Measurements from ENCODE around the gene ATF6B. TPM values are rescaled to one million over a fixed set of nuclear protein-coding genes. Genes with fewer than 3 reads are reported as not detected.
A peak's percentile ranks its signal among the peaks of the same experiment; 100 is the strongest.
"Not testable (repeated sequence)": the region's sequence is repeated elsewhere in the genome, so short reads cannot be mapped to it uniquely, and the experiment has no call there.

ATF6B gene
- total and polyA plus RNA-seq, 9 donors: 11.7 to 53.3 (median 46.5) TPM

GRCh38 chr6:32108094-32108627 is 19.9 kb downstream of the ATF6B start:
- H3K4me3 ChIP-seq (ENCODE audit: low read length): peak overlapping the region; percentile 71
- peaks cover 7% of the 10 kb centered on the region for H3K36me3 ChIP-seq (ENCODE audit: control insufficient read depth, insufficient read depth, low read length)
- H3K27ac ChIP-seq (ENCODE audit: low read length): peak overlapping the region; percentile 98
- WGBS (ENCODE audit: insufficient coverage): 0% methylated on average over 5 of the region's 15 CpGs
- no peaks in the 10 kb centered on the region for H3K9me3 ChIP-seq (replicated peaks; ENCODE audit: control insufficient read depth, low read depth, low read length)
- peak; percentile 96 for DNase-seq
- peaks cover 70% of the 10 kb centered on the region for H3K4me1 ChIP-seq (ENCODE audit: control insufficient read depth, insufficient read depth, low read length)
- H3K27me3 ChIP-seq (ENCODE audit: control insufficient read depth, insufficient read depth, low read length): peaks cover 9% of the 10 kb centered on the region

DNA sequence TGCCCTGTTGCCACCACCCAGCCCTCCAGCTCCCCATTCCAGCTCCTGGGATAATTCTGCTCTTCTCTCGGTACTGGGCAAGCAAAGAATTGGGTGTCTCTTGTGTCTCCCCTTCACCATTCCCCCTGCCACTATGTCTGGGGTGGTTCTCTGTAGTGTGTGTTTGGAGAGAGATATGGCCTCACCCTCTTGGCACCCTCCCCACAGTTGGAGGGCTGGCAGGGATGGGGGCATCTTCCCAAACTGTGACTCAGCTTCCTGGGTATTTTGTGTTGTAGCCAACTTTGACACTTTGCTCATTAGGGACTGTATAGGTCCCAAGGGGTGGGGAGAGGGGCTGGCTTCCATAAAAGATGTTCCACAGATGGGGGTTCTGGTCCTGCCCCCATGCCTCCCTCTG is 20.6 kb downstream of the ATF6B start:
- no CpG with 5 or more reads among the region's 1 CpG for WGBS (ENCODE audit: insufficient coverage)
- Histone ChIP-seq H3K36me3 (ENCODE audit: control insufficient read depth, insufficient read depth, low read length) (peaks cover 7% of the 10 kb centered on the region), H3K9me3 (replicated peaks; ENCODE audit: control insufficient read depth, low read depth, low read length) (no peaks in the 10 kb centered on the region), H3K4me3 (ENCODE audit: low read length) (peak overlapping the region; percentile 71), H3K27me3 (ENCODE audit: control insufficient read depth, insufficient read depth, low read length) (peaks cover 9% of the 10 kb centered on the region), H3K27ac (ENCODE audit: low read length) (peak overlapping the region; percentile 98), H3K4me1 (ENCODE audit: control insufficient read depth, insufficient read depth, low read length) (peaks cover 63% of the 10 kb centered on the region)
- DNase-seq: no peak

DNA sequence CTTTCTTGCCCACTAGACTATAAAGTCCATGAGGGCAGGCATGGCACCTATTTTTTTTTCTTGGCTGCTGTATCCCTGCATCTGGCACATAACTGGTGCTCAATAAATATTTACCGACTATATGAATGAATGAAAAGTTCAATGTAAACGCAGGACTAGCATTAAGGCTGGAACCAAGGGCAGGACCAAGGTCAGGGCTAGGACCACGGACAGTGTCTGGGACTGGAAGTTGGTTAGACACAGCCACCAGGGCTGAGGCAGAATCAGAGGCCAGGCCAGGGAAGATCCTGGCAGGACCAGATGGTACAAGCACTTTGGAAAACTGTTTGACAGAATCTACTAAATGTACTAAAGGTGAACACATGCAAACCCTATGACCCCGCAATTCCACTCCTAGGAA is 22.6 kb downstream of the ATF6B start:
- H3K9me3 ChIP-seq (replicated peaks; ENCODE audit: control insufficient read depth, low read depth, low read length): no peaks in the 10 kb centered on the region
- 72% methylated on average over 3 of the region's 4 CpGs for WGBS (ENCODE audit: insufficient coverage)
- peaks cover 43% of the 10 kb centered on the region for H3K4me1 ChIP-seq (ENCODE audit: control insufficient read depth, insufficient read depth, low read length)
- peaks cover 7% of the 10 kb centered on the region for H3K36me3 ChIP-seq (ENCODE audit: control insufficient read depth, insufficient read depth, low read length)
- no peak for DNase-seq
- H3K27ac ChIP-seq (ENCODE audit: low read length): no peak overlapping the region
- H3K4me3 ChIP-seq (ENCODE audit: low read length): no peak overlapping the region
- peaks cover 9% of the 10 kb centered on the region for H3K27me3 ChIP-seq (ENCODE audit: control insufficient read depth, insufficient read depth, low read length)

GRCh38 chr6:32102255-32102654 is 25.8 kb downstream of the ATF6B start:
- no peak overlapping the region for H3K4me3 ChIP-seq (ENCODE audit: low read length)
- DNase-seq: no peak
- peaks cover 13% of the 10 kb centered on the region for H3K4me1 ChIP-seq (ENCODE audit: control insufficient read depth, insufficient read depth, low read length)
- H3K27me3 ChIP-seq (ENCODE audit: control insufficient read depth, insufficient read depth, low read length): peaks cover 6% of the 10 kb centered on the region
- H3K36me3 ChIP-seq (ENCODE audit: control insufficient read depth, insufficient read depth, low read length): peaks cover 14% of the 10 kb centered on the region
- H3K9me3 ChIP-seq (replicated peaks; ENCODE audit: control insufficient read depth, low read depth, low read length): no peaks in the 10 kb centered on the region
- H3K27ac ChIP-seq (ENCODE audit: low read length): no peak overlapping the region
- no CpG with 5 or more reads among the region's 3 CpGs for WGBS (ENCODE audit: insufficient coverage)

DNA sequence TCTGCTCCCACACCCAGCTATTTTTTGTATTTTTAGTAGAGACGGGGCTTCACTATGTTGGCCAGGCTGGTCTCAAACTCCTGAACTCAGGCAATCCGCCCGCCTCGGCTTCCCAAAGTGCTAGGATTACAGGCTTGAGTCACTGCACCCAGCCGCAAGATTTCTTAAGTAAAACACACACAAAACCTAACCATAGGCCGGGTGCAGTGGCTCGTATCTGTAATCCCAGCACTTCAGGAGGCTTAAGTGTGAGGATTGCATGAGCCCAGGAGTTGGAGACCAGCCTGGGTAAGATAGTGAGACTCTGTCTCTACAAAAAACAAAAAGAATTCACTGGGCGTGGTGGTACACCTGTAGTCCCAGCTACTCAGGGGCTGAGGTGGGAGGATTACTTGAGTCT is 27.8 kb downstream of the ATF6B start:
- not testable (repeated sequence) for H3K27ac ChIP-seq (ENCODE audit: low read length); DNase-seq; H3K4me3 ChIP-seq (ENCODE audit: low read length); H3K9me3 ChIP-seq (replicated peaks; ENCODE audit: control insufficient read depth, low read depth, low read length)
- WGBS (ENCODE audit: insufficient coverage): 60% methylated on average over 1 of the region's 8 CpGs
- H3K27me3 ChIP-seq (ENCODE audit: control insufficient read depth, insufficient read depth, low read length): peaks cover 26% of the 10 kb centered on the region
- H3K36me3 ChIP-seq (ENCODE audit: control insufficient read depth, insufficient read depth, low read length): peaks cover 20% of the 10 kb centered on the region
- H3K4me1 ChIP-seq (ENCODE audit: control insufficient read depth, insufficient read depth, low read length): peaks cover 14% of the 10 kb centered on the region

DNA sequence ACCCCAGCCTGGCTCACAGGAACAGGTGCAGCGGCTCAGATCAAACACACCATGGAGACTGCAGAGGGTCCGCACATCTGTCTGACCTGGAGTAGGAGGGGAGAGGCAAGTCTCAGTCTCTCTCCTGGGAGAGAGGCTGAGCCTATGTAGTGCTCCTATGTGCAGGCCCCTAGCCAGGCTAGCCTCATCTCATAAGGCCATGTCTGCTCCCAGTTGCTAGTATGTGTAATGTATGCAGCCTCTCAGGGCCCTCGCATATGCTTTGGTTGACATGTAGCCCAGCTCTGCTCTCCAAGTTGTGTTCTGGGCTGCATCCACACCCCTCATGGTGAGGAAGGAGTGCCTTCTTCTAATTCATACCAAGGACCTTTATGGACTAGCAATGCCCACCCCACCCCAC is 30.7 kb downstream of the ATF6B start:
- Histone ChIP-seq H3K4me1 (ENCODE audit: control insufficient read depth, insufficient read depth, low read length) (peaks cover 19% of the 10 kb centered on the region), H3K27ac (ENCODE audit: low read length) (no peak overlapping the region), H3K4me3 (ENCODE audit: low read length) (no peak overlapping the region), H3K27me3 (ENCODE audit: control insufficient read depth, insufficient read depth, low read length) (peaks cover 33% of the 10 kb centered on the region), H3K36me3 (ENCODE audit: control insufficient read depth, insufficient read depth, low read length) (peaks cover 21% of the 10 kb centered on the region), H3K9me3 (replicated peaks; ENCODE audit: control insufficient read depth, low read depth, low read length) (no peaks in the 10 kb centered on the region)
- DNase-seq: no peak
- WGBS (ENCODE audit: insufficient coverage): 83% methylated on average over 2 of the region's 3 CpGs

DNA sequence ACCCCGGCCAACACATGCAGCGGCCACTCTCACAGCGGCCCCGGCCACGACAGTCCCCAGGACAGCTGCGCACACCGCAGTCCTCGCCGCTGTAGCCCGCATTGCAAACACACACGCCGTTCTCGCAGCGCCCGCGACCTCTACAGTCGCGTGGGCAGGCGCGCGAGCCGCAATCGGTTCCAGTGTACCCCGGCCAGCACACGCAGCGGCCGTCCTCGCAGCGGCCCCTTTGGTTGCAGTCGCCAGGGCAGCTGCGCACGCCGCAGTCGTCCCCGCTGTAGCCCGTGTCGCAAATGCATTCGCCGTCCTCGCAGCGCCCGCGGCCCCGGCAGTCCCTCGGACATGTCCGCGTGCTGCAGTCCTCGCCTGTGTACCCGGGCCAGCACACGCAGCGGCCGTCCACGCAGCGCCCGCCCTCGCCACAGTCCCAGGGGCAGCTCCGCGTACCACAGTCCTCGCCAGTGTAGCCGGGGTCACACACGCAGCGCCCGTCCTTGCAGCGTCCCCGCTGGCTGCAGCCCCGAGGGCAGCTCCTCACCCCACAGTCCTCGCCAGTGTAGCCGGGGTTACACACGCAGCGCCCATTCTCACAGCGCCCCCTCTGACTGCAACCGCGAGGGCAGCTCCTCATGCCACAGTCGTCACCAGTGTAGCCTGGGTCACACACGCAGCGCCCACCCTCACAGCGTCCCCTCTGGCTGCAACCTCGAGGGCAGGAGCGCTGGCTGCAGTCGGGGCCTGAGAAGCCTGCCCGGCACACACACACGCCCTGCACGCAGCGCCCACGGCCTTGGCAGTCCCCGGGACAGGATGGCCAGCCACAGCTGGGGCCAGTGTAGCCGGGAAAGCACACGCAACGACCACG is 31.4 kb downstream of the ATF6B start:
- Histone ChIP-seq H3K36me3 (ENCODE audit: control insufficient read depth, insufficient read depth, low read length) (peaks cover 25% of the 10 kb centered on the region), H3K9me3 (replicated peaks; ENCODE audit: control insufficient read depth, low read depth, low read length) (no peaks in the 10 kb centered on the region), H3K4me3 (ENCODE audit: low read length) (no peak overlapping the region), H3K4me1 (ENCODE audit: control insufficient read depth, insufficient read depth, low read length) (peaks cover 19% of the 10 kb centered on the region), H3K27me3 (ENCODE audit: control insufficient read depth, insufficient read depth, low read length) (peaks cover 33% of the 10 kb centered on the region), H3K27ac (ENCODE audit: low read length) (no peak overlapping the region)
- WGBS (ENCODE audit: insufficient coverage): 26% methylated on average over 90 of the region's 90 CpGs
- DNase-seq: no peak

DNA sequence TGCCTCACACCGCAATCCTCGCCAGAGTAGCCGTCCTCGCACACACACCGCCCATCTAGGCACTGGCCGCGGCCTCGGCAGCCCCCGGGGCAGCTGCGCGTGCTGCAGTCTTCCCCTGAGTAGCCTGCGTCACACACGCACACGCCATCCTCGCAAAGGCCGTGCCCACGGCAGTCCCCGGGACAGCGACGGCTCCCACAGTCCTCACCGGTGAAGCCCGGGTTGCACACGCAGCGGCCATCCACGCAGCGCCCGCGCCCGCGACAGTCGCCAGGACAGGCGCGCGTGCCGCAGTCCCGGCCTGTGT is 32.0 kb downstream of the ATF6B start:
- Histone ChIP-seq H3K4me3 (ENCODE audit: low read length) (no peak overlapping the region), H3K27ac (ENCODE audit: low read length) (no peak overlapping the region), H3K4me1 (ENCODE audit: control insufficient read depth, insufficient read depth, low read length) (peaks cover 19% of the 10 kb centered on the region), H3K9me3 (replicated peaks; ENCODE audit: control insufficient read depth, low read depth, low read length) (no peaks in the 10 kb centered on the region), H3K36me3 (ENCODE audit: control insufficient read depth, insufficient read depth, low read length) (peaks cover 25% of the 10 kb centered on the region), H3K27me3 (ENCODE audit: control insufficient read depth, insufficient read depth, low read length) (peaks cover 33% of the 10 kb centered on the region)
- 43% methylated on average over 35 of the region's 36 CpGs for WGBS (ENCODE audit: insufficient coverage)
- no peak for DNase-seq

DNA sequence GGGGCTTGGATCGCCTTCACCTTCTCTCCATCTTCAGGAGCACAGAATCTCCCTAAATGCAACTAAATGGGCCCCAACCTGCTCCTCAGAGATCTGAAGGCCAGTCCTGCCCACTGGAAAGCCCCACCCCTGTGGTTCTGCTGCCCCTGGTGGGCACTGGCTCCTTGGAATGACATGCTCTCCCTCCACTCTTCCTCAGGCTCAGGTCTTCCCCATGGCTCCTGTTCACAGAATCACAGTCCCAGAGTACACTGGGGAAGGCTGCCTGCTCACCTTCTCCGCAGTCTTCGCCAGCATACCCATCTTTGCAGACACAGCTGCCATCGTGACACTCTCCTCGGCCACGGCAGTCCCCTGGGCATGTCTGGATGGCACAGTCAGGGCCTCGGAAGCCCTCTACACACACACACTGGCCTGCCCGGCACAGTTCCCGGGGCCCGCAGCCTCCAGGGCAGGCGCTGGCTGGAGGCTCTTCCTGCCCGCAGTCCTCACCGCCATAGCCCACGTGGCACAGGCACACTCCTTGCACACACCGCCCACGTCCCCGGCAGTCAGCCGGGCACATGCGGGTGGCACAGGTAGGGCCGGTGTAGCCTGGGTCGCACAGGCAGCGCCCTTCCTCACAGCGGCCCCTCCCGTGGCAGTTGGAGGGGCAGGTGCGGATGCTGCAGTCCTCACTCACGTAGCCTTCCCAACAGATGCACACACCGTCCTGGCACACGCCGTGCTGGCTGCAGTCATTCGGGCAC is 32.5 kb downstream of the ATF6B start:
- Histone ChIP-seq H3K36me3 (ENCODE audit: control insufficient read depth, insufficient read depth, low read length) (peaks cover 27% of the 10 kb centered on the region), H3K27me3 (ENCODE audit: control insufficient read depth, insufficient read depth, low read length) (peaks cover 33% of the 10 kb centered on the region), H3K9me3 (replicated peaks; ENCODE audit: control insufficient read depth, low read depth, low read length) (no peaks in the 10 kb centered on the region), H3K4me1 (ENCODE audit: control insufficient read depth, insufficient read depth, low read length) (peaks cover 19% of the 10 kb centered on the region), H3K27ac (ENCODE audit: low read length) (no peak overlapping the region), H3K4me3 (ENCODE audit: low read length) (no peak overlapping the region)
- 77% methylated on average over 30 of the region's 30 CpGs for WGBS (ENCODE audit: insufficient coverage)
- DNase-seq: no peak

- WGBS (ENCODE audit: insufficient coverage): 53% methylated on average over 3 of the region's 8 CpGs
- Histone ChIP-seq H3K27ac (ENCODE audit: low read length) (peak overlapping the region; percentile 36), H3K4me3 (ENCODE audit: low read length) (no peak overlapping the region), H3K27me3 (ENCODE audit: control insufficient read depth, insufficient read depth, low read length) (peaks cover 32% of the 10 kb centered on the region), H3K4me1 (ENCODE audit: control insufficient read depth, insufficient read depth, low read length) (peaks cover 23% of the 10 kb centered on the region), H3K9me3 (replicated peaks; ENCODE audit: control insufficient read depth, low read depth, low read length) (no peaks in the 10 kb centered on the region), H3K36me3 (ENCODE audit: control insufficient read depth, insufficient read depth, low read length) (peaks cover 28% of the 10 kb centered on the region)
- DNase-seq: peak; percentile 63
Observed at GRCh38 chr6:32092760-32093497, 35.1 kb downstream of the ATF6B start.
